Progenitor cell of endocrine pancreas (in vitro differentiated cells): ENCODE results near the gene KCNH1. TPM values are rescaled to one million over a fixed set of nuclear protein-coding genes. Genes with fewer than 3 reads are reported as not detected.

Experiments used
- DNase-seq: peaks from one replicate; pipeline ENCODE4 v3.0.0; 2021; ENCODE audit warnings: low spot score; ENCODE audit not compliant: unreplicated experiment
- H3K27ac Mint-ChIP-seq: 2 replicates; pipeline ENCODE4 v1.8.0; 2021; ENCODE audit warnings: mild to moderate bottlenecking, moderate library complexity, mixed read lengths
- H3K27me3 Mint-ChIP-seq: 2 replicates; pipeline ENCODE4 v1.8.0; 2021; ENCODE audit warnings: mixed read lengths
- H3K36me3 Mint-ChIP-seq: 2 replicates; pipeline ENCODE4 v1.8.0; 2022; ENCODE audit warnings: mixed read lengths; ENCODE audit not compliant: insufficient read depth
- H3K4me1 Mint-ChIP-seq: 2 replicates; pipeline ENCODE4 v1.8.0; 2021; ENCODE audit warnings: low read depth, mixed read lengths
- H3K4me3 Mint-ChIP-seq: 2 replicates; pipeline ENCODE4 v1.8.0; 2021; ENCODE audit warnings: low read depth, mild to moderate bottlenecking, moderate library complexity, mixed read lengths
- H3K9me3 Mint-ChIP-seq: 2 replicates; pipeline ENCODE4 v1.8.0; 2021; ENCODE audit warnings: low read depth, mixed read lengths
- CTCF ChIP-seq: fragments of 200-600 bp; sonication (generic); IDR thresholded peaks from one replicate; pipeline ENCODE4 v1.5.0; 2021; ENCODE audit warnings: antibody characterized with exemption, mild to moderate bottlenecking; ENCODE audit not compliant: unreplicated experiment
- total RNA-seq: library from RNA; stranded (reverse); gene quantifications from 2 replicates; pipeline ENCODE4 v1.2.1, GENCODE V29; 2021

KCNH1 gene
- total RNA-seq, 1 donor from 2014 or later, result 0.38 TPM

GRCh38 chr1:210657806-210658205 lies 476.1 kb downstream of the KCNH1 start:
- H3K27ac Mint-ChIP-seq, result no peak overlapping the region
- DNase-seq, result no peak
- TF ChIP-seq CTCF, result no peak
- no peak overlapping the region for H3K4me3 Mint-ChIP-seq
- peaks cover 6% of the 10 kb centered on the region for H3K36me3 Mint-ChIP-seq
- H3K9me3 Mint-ChIP-seq, result peaks cover 17% of the 10 kb centered on the region
- H3K4me1 Mint-ChIP-seq, result peaks cover 2% of the 10 kb centered on the region
- no peaks in the 10 kb centered on the region for H3K27me3 Mint-ChIP-seq

- no peak for DNase-seq
- no peak for TF ChIP-seq CTCF
- H3K4me3 Mint-ChIP-seq, result no peak overlapping the region
- no peaks in the 10 kb centered on the region for H3K4me1 Mint-ChIP-seq
- peaks cover 17% of the 10 kb centered on the region for H3K9me3 Mint-ChIP-seq
- H3K27me3 Mint-ChIP-seq, result no peaks in the 10 kb centered on the region
- no peak overlapping the region for H3K27ac Mint-ChIP-seq
- H3K36me3 Mint-ChIP-seq, result peaks cover 6% of the 10 kb centered on the region
Observed at GRCh38 chr1:210655511-210655910, 478.4 kb downstream of the KCNH1 start.

- Mint-ChIP-seq H3K36me3 (peaks cover 6% of the 10 kb centered on the region), H3K27ac (no peak overlapping the region), H3K4me1 (no peaks in the 10 kb centered on the region), H3K27me3 (no peaks in the 10 kb centered on the region), H3K4me3 (no peak overlapping the region), H3K9me3 (peaks cover 14% of the 10 kb centered on the region)
- DNase-seq, result no peak
- TF ChIP-seq CTCF, result no peak
Observed at GRCh38 chr1:210654176-210654981, 479.6 kb downstream of the KCNH1 start.

GRCh38 chr1:210653771-210654170 lies 480.2 kb downstream of the KCNH1 start:
- no peaks in the 10 kb centered on the region for H3K27me3 Mint-ChIP-seq
- H3K27ac Mint-ChIP-seq, result no peak overlapping the region
- H3K4me3 Mint-ChIP-seq, result no peak overlapping the region
- H3K4me1 Mint-ChIP-seq, result no peaks in the 10 kb centered on the region
- TF ChIP-seq CTCF, result no peak
- peaks cover 11% of the 10 kb centered on the region for H3K9me3 Mint-ChIP-seq
- no peak for DNase-seq
- H3K36me3 Mint-ChIP-seq, result peaks cover 6% of the 10 kb centered on the region

GRCh38 chr1:210652329-210652954 lies 481.5 kb downstream of the KCNH1 start:
- no peaks in the 10 kb centered on the region for H3K4me1 Mint-ChIP-seq
- peaks cover 5% of the 10 kb centered on the region for H3K9me3 Mint-ChIP-seq
- H3K27me3 Mint-ChIP-seq, result no peaks in the 10 kb centered on the region
- no peak overlapping the region for H3K4me3 Mint-ChIP-seq
- no peaks in the 10 kb centered on the region for H3K36me3 Mint-ChIP-seq
- H3K27ac Mint-ChIP-seq, result no peak overlapping the region
- no peak for DNase-seq
- TF ChIP-seq CTCF, result no peak
